Measurements from ENCODE around the gene TEX261.

TEX261 gene

GRCh38 chr2:70962211-70962884 lies 32.3 kb downstream of the TEX261 start:
- H3K9ac ChIP-seq (ENCODE audit: low read length), result no peak overlapping the region
- H3K36me3 ChIP-seq (replicated peaks; ENCODE audit: insufficient read depth, low read length), result no peaks in the 10 kb centered on the region
- no peaks in the 10 kb centered on the region for H3K9me3 ChIP-seq (replicated peaks; ENCODE audit: insufficient read depth, low read length)
- H3K27ac ChIP-seq (ENCODE audit: low read length), result no peak overlapping the region
- H3F3A ChIP-seq (ENCODE audit: insufficient read depth, low read length), result no peaks in the 10 kb centered on the region
- H2AFZ ChIP-seq (ENCODE audit: low read length), result no peak overlapping the region
- peaks cover 40% of the 10 kb centered on the region for H3K27me3 ChIP-seq (replicated peaks; ENCODE audit: insufficient read depth, low read length)
- H3K9me2 ChIP-seq (replicated peaks; ENCODE audit: insufficient read depth, low read length), result no peaks in the 10 kb centered on the region
- 0 out of 2 replicates have a peak, but pooled peaks cover 4% of the 10 kb centered on the region for H3K4me1 ChIP-seq (ENCODE audit: low read length)
- H3K4me2 ChIP-seq (ENCODE audit: low read depth, low read length), result no peak overlapping the region
- no peaks in the 10 kb centered on the region for H3K79me2 ChIP-seq (ENCODE audit: low read length)
- no peak overlapping the region for H3K4me3 ChIP-seq (ENCODE audit: low read length)
- TF ChIP-seq EZH2phosphoT487 (IDR thresholded peaks at IDR 0.05; ENCODE audit: low read length) (no peak), EZH2 (optimal IDR thresholded peaks at IDR 0.05; ENCODE audit: low read depth, low read length) (no peak)
- TF ChIP-seq, protein P1, sequence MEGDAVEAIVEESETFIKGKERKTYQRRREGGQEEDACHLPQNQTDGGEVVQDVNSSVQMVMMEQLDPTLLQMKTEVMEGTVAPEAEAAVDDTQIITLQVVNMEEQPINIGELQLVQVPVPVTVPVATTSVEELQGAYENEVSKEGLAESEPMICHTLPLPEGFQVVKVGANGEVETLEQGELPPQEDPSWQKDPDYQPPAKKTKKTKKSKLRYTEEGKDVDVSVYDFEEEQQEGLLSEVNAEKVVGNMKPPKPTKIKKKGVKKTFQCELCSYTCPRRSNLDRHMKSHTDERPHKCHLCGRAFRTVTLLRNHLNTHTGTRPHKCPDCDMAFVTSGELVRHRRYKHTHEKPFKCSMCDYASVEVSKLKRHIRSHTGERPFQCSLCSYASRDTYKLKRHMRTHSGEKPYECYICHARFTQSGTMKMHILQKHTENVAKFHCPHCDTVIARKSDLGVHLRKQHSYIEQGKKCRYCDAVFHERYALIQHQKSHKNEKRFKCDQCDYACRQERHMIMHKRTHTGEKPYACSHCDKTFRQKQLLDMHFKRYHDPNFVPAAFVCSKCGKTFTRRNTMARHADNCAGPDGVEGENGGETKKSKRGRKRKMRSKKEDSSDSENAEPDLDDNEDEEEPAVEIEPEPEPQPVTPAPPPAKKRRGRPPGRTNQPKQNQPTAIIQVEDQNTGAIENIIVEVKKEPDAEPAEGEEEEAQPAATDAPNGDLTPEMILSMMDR (IDR thresholded peaks at IDR 0.05; ENCODE audit: low read length), result no peak
- DNase-seq, result no peak
- H4K20me1 ChIP-seq (ENCODE audit: insufficient read depth, low read length), result no peaks in the 10 kb centered on the region

GRCh38 chr2:70961648-70961994 lies 33.1 kb downstream of the TEX261 start:
- Histone ChIP-seq H3K79me2 (ENCODE audit: low read length) (no peaks in the 10 kb centered on the region), H3K27me3 (replicated peaks; ENCODE audit: insufficient read depth, low read length) (peaks cover 35% of the 10 kb centered on the region), H4K20me1 (ENCODE audit: insufficient read depth, low read length) (no peaks in the 10 kb centered on the region), H3K9me2 (replicated peaks; ENCODE audit: insufficient read depth, low read length) (no peaks in the 10 kb centered on the region), H3K4me3 (ENCODE audit: low read length) (no peak overlapping the region), H3K4me2 (ENCODE audit: low read depth, low read length) (no peak overlapping the region), H3F3A (ENCODE audit: insufficient read depth, low read length) (no peaks in the 10 kb centered on the region), H3K36me3 (replicated peaks; ENCODE audit: insufficient read depth, low read length) (no peaks in the 10 kb centered on the region), H3K9ac (ENCODE audit: low read length) (no peak overlapping the region), H2AFZ (ENCODE audit: low read length) (no peak overlapping the region), H3K4me1 (ENCODE audit: low read length) (0 out of 2 replicates have a peak, but pooled peaks cover 4% of the 10 kb centered on the region), H3K9me3 (replicated peaks; ENCODE audit: insufficient read depth, low read length) (no peaks in the 10 kb centered on the region), H3K27ac (ENCODE audit: low read length) (no peak overlapping the region)
- no peak for TF ChIP-seq EZH2phosphoT487 (IDR thresholded peaks at IDR 0.05; ENCODE audit: low read length)
- no peak for TF ChIP-seq EZH2 (optimal IDR thresholded peaks at IDR 0.05; ENCODE audit: low read depth, low read length)
- TF ChIP-seq, protein P1 (IDR thresholded peaks at IDR 0.05; ENCODE audit: low read length), result no peak
- DNase-seq, result no peak

GRCh38 chr2:70960833-70961647 lies 33.6 kb downstream of the TEX261 start:
- H3K9me3 ChIP-seq (replicated peaks; ENCODE audit: insufficient read depth, low read length), result no peaks in the 10 kb centered on the region
- H3K27me3 ChIP-seq (replicated peaks; ENCODE audit: insufficient read depth, low read length), result peaks cover 35% of the 10 kb centered on the region
- H4K20me1 ChIP-seq (ENCODE audit: insufficient read depth, low read length), result no peaks in the 10 kb centered on the region
- H3K4me3 ChIP-seq (ENCODE audit: low read length), result no peak overlapping the region
- H2AFZ ChIP-seq (ENCODE audit: low read length), result no peak overlapping the region
- H3K79me2 ChIP-seq (ENCODE audit: low read length), result no peaks in the 10 kb centered on the region
- no peaks in the 10 kb centered on the region for H3K9me2 ChIP-seq (replicated peaks; ENCODE audit: insufficient read depth, low read length)
- H3K9ac ChIP-seq (ENCODE audit: low read length), result no peak overlapping the region
- no peaks in the 10 kb centered on the region for H3F3A ChIP-seq (ENCODE audit: insufficient read depth, low read length)
- H3K4me2 ChIP-seq (ENCODE audit: low read depth, low read length), result no peak overlapping the region
- DNase-seq, result no peak
- TF ChIP-seq EZH2phosphoT487 (IDR thresholded peaks at IDR 0.05; ENCODE audit: low read length), result no peak
- TF ChIP-seq, protein P1 (IDR thresholded peaks at IDR 0.05; ENCODE audit: low read length), result no peak
- no peak for TF ChIP-seq EZH2 (optimal IDR thresholded peaks at IDR 0.05; ENCODE audit: low read depth, low read length)
- no peak overlapping the region for H3K27ac ChIP-seq (ENCODE audit: low read length)
- H3K4me1 ChIP-seq (ENCODE audit: low read length), result 0 out of 2 replicates have a peak, but pooled peaks cover 4% of the 10 kb centered on the region
- H3K36me3 ChIP-seq (replicated peaks; ENCODE audit: insufficient read depth, low read length), result no peaks in the 10 kb centered on the region
